ENCODE measurements around the gene TINCR. TPM values are rescaled to one million over a fixed set of nuclear protein-coding genes. Genes with fewer than 3 reads are reported as not detected.
"Not testable (repeated sequence)": the region's sequence is repeated elsewhere in the genome, so short reads cannot be mapped to it uniquely, and the experiment has no call there.

Gene TINCR
- total RNA-seq, 1 experiment from 2014 or later, result 0.85 TPM

GRCh38 chr19:5540208-5540607, 27.5 kb downstream of the TINCR start:
- POLR2A ChIA-PET, result interaction anchor here (1.5 kb wide), 1 partner anchor 83 kb away, joined by 3 read pairs; the partner anchor contains the start of genes SAFB and SAFB2
- no peak overlapping the region for H3K27ac Mint-ChIP-seq
- DNase-seq (ENCODE audit: low spot score) (no peak), ATAC-seq (no peak)
- H3K27me3 Mint-ChIP-seq (ENCODE audit: low read depth), result peaks cover 22% of the 10 kb centered on the region
- peaks cover 2% of the 10 kb centered on the region; the same call in 1 of the 2 replicates for H3K36me3 Mint-ChIP-seq
- H3K4me1 Mint-ChIP-seq, result peaks cover 24% of the 10 kb centered on the region
- TF ChIP-seq, protein P1, sequence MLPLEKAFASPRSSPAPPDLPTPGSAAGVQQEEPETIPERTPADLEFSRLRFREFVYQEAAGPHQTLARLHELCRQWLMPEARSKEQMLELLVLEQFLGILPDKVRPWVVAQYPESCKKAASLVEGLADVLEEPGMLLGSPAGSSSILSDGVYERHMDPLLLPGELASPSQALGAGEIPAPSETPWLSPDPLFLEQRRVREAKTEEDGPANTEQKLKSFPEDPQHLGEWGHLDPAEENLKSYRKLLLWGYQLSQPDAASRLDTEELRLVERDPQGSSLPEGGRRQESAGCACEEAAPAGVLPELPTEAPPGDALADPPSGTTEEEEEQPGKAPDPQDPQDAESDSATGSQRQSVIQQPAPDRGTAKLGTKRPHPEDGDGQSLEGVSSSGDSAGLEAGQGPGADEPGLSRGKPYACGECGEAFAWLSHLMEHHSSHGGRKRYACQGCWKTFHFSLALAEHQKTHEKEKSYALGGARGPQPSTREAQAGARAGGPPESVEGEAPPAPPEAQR (CRISPR knock-in tag; IDR thresholded peaks at IDR 0.05), result no peak
- TF ChIP-seq FOXP1 (CRISPR knock-in tag; IDR thresholded peaks at IDR 0.05; ENCODE audit: borderline replicate concordance), result no peak
- no peak for TF ChIP-seq GRHL2 (CRISPR knock-in tag; IDR thresholded peaks at IDR 0.05; ENCODE audit: insufficient replicate concordance, severe bottlenecking)
- no peak for TF ChIP-seq ZNF138 (CRISPR knock-in tag; conservative IDR thresholded peaks at IDR 0.05)
- no peak for TF ChIP-seq PRRX2 (CRISPR knock-in tag; IDR thresholded peaks at IDR 0.05)
- TF ChIP-seq ZNF423 (CRISPR knock-in tag; IDR thresholded peaks at IDR 0.05), result no peak
- TF ChIP-seq, protein P2, sequence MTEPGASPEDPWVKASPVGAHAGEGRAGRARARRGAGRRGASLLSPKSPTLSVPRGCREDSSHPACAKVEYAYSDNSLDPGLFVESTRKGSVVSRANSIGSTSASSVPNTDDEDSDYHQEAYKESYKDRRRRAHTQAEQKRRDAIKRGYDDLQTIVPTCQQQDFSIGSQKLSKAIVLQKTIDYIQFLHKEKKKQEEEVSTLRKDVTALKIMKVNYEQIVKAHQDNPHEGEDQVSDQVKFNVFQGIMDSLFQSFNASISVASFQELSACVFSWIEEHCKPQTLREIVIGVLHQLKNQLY (CRISPR knock-in tag; IDR thresholded peaks at IDR 0.05), result no peak
- no peak for TF ChIP-seq CBFB (CRISPR knock-in tag; IDR thresholded peaks at IDR 0.05; ENCODE audit: low read depth)
- TF ChIP-seq RELA (CRISPR knock-in tag; IDR thresholded peaks at IDR 0.05; ENCODE audit: borderline replicate concordance), result no peak
- TF ChIP-seq JUN (CRISPR knock-in tag; IDR thresholded peaks at IDR 0.05), result no peak
- no peak for TF ChIP-seq NR3C1 (CRISPR knock-in tag; conservative IDR thresholded peaks at IDR 0.05; ENCODE audit: low read depth)
- peaks cover 2% of the 10 kb centered on the region for H3K9me3 Mint-ChIP-seq
- H3K4me3 Mint-ChIP-seq, result no peak overlapping the region
- CTCF ChIA-PET, result interaction anchor here (0.6 to 2.0 kb wide), 7 partner anchors 16 to 454 kb away, joined by 3 to 12 read pairs (median 6); partner anchors contain the start of gene TINCR

- Mint-ChIP-seq H3K27ac (no peak overlapping the region), H3K4me1 (peaks cover 24% of the 10 kb centered on the region), H3K36me3 (peaks cover 12% of the 10 kb centered on the region), H3K27me3 (ENCODE audit: low read depth) (peaks cover 44% of the 10 kb centered on the region), H3K4me3 (no peak overlapping the region), H3K9me3 (peaks cover 22% of the 10 kb centered on the region)
- no peak for ATAC-seq
- DNase-seq (ENCODE audit: low spot score), result no peak
- no peak for TF ChIP-seq ETV6 (CRISPR knock-in tag; IDR thresholded peaks at IDR 0.05)
- POLR2A ChIA-PET, result no interaction called here
- CTCF ChIA-PET, result interaction anchor here (2.1 to 2.4 kb wide), 3 partner anchors 9 to 23 kb away, joined by 22 to 25 read pairs (median 23); no protein-coding TSS in a partner anchor
Observed at GRCh38 chr19:5537870-5538269, 29.9 kb downstream of the TINCR start.

DNA sequence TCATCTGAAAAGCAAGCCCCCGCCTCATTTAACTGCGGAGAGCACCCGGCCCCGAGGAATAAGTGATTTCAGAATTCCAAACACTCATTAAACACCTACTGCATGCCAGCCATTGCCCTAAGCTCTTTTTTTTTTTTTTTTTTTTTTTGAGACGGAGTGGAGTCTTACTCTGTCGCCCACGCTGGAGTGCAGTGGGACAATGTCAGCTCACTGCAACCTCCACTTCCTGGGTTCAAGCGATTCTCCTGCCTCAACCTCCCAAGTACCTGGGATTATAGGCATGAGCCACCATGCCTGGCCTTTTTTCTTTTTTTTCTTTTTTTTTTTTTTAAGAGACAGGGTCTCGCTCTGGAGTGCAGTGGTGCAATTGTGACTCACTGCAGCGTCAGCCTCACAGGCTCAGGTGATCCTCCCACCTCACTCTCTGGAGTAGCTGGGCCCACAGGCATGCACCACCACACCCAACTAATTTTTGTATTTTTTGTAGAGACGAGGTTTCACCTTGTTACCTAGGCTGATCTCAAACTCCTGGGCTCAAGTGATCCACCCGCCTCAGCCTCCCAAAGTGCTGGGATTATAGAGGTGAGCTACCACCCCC, 30.7 kb downstream of the TINCR start:
- CTCF ChIA-PET, result interaction anchor here (0.6 to 2.4 kb wide), 18 partner anchors 9 to 501 kb away, joined by 3 to 25 read pairs (median 4); partner anchors contain the start of genes PTPRS and TINCR
- Mint-ChIP-seq H3K27ac (peak overlapping the region; percentile 41; the same call in 1 of the 2 replicates), H3K9me3 (peaks cover 22% of the 10 kb centered on the region), H3K36me3 (peaks cover 12% of the 10 kb centered on the region), H3K27me3 (ENCODE audit: low read depth) (peaks cover 46% of the 10 kb centered on the region), H3K4me3 (peak overlapping the region; percentile 55), H3K4me1 (peaks cover 21% of the 10 kb centered on the region)
- not testable (repeated sequence) for ATAC-seq; DNase-seq (ENCODE audit: low spot score)
- POLR2A ChIA-PET, result interaction anchor here (0.6 to 1.0 kb wide), 2 partner anchors 85 to 1169 kb away, joined by 3 to 5 read pairs; partner anchors contain the start of genes SAFB and SAFB2

DNA sequence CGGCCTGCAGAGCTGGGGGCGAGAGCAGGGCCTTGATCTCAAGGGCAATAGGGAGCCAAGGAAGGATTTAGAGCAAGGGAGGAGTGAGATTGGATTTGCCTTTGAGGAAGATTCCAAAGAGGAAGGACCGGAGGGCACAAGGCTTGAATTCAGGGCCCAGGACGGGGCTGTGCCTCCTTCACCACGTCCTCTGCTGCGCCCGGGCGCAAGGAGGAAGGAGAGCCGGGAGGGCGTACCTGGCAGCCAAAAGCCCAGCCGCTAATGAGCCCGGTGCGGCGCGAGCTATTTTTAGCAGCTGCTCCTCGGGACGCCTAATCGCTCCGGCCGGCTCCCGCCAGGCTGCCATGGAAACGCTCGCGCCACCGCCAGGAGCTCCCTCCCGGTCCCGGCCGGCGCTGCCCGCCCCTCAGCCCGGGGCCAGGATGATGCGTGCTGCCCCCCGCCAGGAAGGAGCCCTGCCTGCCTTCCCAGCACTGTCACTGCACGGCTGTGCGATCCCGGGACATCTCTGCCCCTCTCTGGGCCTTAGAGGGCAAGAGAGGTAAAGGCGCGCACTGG, 31.3 kb downstream of the TINCR start:
- ATAC-seq, result peak; percentile 85
- CTCF ChIA-PET, result interaction anchor here (0.6 to 2.4 kb wide), 20 partner anchors 9 to 500 kb away, joined by 3 to 25 read pairs (median 4); partner anchors contain the start of genes PTPRS, RPL36 and TINCR
- POLR2A ChIA-PET, result interaction anchor here (0.6 to 1.0 kb wide), 2 partner anchors 86 to 1168 kb away, joined by 3 to 5 read pairs; partner anchors contain the start of genes SAFB and SAFB2
- Mint-ChIP-seq H3K27me3 (ENCODE audit: low read depth) (peaks cover 46% of the 10 kb centered on the region), H3K4me1 (peaks cover 21% of the 10 kb centered on the region), H3K36me3 (peaks cover 12% of the 10 kb centered on the region), H3K9me3 (peaks cover 22% of the 10 kb centered on the region), H3K4me3 (peak overlapping the region; percentile 55), H3K27ac (peak overlapping the region; percentile 84)
- peak; percentile 91 for DNase-seq (ENCODE audit: low spot score)
- TF ChIP-seq SOX15 (CRISPR knock-in tag; IDR thresholded peaks at IDR 0.05) (no peak), JUN (CRISPR knock-in tag; IDR thresholded peaks at IDR 0.05) (no peak), MAX (CRISPR knock-in tag; IDR thresholded peaks at IDR 0.05) (peak; percentile 44), GTF2I (CRISPR knock-in tag; conservative IDR thresholded peaks at IDR 0.05) (peak; percentile 94)
- TF ChIP-seq, protein P3, sequence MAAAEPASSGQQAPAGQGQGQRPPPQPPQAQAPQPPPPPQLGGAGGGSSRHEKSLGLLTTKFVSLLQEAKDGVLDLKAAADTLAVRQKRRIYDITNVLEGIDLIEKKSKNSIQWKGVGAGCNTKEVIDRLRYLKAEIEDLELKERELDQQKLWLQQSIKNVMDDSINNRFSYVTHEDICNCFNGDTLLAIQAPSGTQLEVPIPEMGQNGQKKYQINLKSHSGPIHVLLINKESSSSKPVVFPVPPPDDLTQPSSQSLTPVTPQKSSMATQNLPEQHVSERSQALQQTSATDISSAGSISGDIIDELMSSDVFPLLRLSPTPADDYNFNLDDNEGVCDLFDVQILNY (CRISPR knock-in tag; IDR thresholded peaks at IDR 0.05), result peak; percentile 80; the same call in 1 of the 2 replicates
- TF ChIP-seq, protein P4, sequence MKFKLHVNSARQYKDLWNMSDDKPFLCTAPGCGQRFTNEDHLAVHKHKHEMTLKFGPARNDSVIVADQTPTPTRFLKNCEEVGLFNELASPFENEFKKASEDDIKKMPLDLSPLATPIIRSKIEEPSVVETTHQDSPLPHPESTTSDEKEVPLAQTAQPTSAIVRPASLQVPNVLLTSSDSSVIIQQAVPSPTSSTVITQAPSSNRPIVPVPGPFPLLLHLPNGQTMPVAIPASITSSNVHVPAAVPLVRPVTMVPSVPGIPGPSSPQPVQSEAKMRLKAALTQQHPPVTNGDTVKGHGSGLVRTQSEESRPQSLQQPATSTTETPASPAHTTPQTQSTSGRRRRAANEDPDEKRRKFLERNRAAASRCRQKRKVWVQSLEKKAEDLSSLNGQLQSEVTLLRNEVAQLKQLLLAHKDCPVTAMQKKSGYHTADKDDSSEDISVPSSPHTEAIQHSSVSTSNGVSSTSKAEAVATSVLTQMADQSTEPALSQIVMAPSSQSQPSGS (CRISPR knock-in tag; IDR thresholded peaks at IDR 0.05; ENCODE audit: borderline replicate concordance, low read depth), result no peak
- TF ChIP-seq, protein P5, sequence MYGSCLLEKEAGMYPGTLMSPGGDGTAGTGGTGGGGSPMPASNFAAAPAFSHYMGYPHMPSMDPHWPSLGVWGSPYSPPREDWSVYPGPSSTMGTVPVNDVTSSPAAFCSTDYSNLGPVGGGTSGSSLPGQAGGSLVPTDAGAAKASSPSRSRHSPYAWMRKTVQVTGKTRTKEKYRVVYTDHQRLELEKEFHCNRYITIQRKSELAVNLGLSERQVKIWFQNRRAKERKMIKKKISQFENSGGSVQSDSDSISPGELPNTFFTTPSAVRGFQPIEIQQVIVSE (CRISPR knock-in tag; IDR thresholded peaks at IDR 0.05; ENCODE audit: borderline replicate concordance), result no peak

All from WTC11 (cell line).